Measurements from ENCODE around the gene RFX3. TPM values are rescaled to one million over a fixed set of nuclear protein-coding genes. Genes with fewer than 3 reads are reported as not detected.

Gene RFX3
- total RNA-seq, 1 experiment from 2014 or later, result 7.4 TPM

DNA sequence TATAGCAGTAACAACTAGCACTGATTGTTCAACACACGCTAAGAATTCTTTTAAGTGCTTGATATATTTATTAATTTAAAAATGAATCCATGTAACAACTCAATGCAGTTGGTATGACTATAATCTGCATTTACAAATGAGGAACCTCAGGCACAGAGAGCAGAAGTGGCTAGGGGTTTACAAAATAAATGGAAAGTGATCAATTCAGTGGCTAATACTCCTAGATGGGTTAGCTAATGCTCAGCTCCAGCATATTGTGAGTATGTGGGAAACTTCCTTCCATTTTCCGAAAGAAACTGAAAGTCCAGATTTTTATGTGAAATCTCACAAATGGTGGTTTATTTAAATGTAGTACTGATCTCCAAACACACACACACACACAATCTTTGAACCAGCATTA lies 128.0 kb downstream of the RFX3 start:
- POLR2A ChIA-PET (ENCODE audit: low non-redundant PET), result no interaction called here
- H3K4me1 ChIP-seq (ENCODE audit: insufficient read depth, low read length, poor library complexity, severe bottlenecking), result peaks cover 5% of the 10 kb centered on the region
- H3K9me3 ChIP-seq (ENCODE audit: low read depth, low read length, poor library complexity, severe bottlenecking), result no peaks in the 10 kb centered on the region
- no peaks in the 10 kb centered on the region for H3K27me3 ChIP-seq (replicated peaks; ENCODE audit: insufficient read depth, low read depth, low read length, poor library complexity)
- no TSS peak for BruUV-seq (replicated peaks)
- TF ChIP-seq EZH2 (IDR thresholded peaks at IDR 0.05; ENCODE audit: borderline replicate concordance, low read depth, low read length, poor library complexity, severe bottlenecking), result no peak
- TF ChIP-seq, protein P1, sequence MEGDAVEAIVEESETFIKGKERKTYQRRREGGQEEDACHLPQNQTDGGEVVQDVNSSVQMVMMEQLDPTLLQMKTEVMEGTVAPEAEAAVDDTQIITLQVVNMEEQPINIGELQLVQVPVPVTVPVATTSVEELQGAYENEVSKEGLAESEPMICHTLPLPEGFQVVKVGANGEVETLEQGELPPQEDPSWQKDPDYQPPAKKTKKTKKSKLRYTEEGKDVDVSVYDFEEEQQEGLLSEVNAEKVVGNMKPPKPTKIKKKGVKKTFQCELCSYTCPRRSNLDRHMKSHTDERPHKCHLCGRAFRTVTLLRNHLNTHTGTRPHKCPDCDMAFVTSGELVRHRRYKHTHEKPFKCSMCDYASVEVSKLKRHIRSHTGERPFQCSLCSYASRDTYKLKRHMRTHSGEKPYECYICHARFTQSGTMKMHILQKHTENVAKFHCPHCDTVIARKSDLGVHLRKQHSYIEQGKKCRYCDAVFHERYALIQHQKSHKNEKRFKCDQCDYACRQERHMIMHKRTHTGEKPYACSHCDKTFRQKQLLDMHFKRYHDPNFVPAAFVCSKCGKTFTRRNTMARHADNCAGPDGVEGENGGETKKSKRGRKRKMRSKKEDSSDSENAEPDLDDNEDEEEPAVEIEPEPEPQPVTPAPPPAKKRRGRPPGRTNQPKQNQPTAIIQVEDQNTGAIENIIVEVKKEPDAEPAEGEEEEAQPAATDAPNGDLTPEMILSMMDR (conservative IDR thresholded peaks at IDR 0.05; ENCODE audit: low read depth, low read length), result no peak
- H3K4me3 ChIP-seq (ENCODE audit: low read depth, low read length, poor library complexity, severe bottlenecking), result no peak overlapping the region
- H3K36me3 ChIP-seq (ENCODE audit: insufficient read depth, low read length, poor library complexity, severe bottlenecking), result no peaks in the 10 kb centered on the region
- intact Hi-C loops (cut with micrococcal nuclease; ENCODE audit: unreplicated experiment), result no loop called here
- no peak for DNase-seq (ENCODE audit: low spot score)
- H3K27ac ChIP-seq (ENCODE audit: low read depth, low read length, poor library complexity, severe bottlenecking), result no peak overlapping the region
- CTCF ChIA-PET, result no interaction called here

DNA sequence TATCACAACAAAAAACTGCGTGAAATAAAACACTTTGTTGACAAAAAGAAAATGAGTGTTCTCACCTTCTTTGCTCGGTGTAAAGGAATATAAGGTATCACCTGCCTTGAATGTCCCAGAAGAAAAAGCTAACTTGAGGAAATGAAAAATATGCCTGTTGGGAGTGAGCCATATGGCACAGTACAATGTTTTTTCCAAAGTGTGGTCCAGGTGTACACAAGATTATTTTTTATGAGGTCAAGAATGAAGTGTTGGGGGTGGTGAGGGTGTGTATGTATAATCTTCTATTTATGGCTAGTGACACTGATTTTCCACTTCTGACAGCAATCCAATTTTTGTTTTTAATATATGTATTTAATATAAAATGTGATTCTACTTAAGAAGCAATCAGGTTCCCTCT lies 134.4 kb downstream of the RFX3 start:
- no peaks in the 10 kb centered on the region for H3K27me3 ChIP-seq (replicated peaks; ENCODE audit: insufficient read depth, low read depth, low read length, poor library complexity)
- no peak for DNase-seq (ENCODE audit: low spot score)
- H3K9me3 ChIP-seq (ENCODE audit: low read depth, low read length, poor library complexity, severe bottlenecking), result no peaks in the 10 kb centered on the region
- intact Hi-C loops (cut with micrococcal nuclease; ENCODE audit: unreplicated experiment), result no loop called here
- H3K4me3 ChIP-seq (ENCODE audit: low read depth, low read length, poor library complexity, severe bottlenecking), result no peak overlapping the region
- no TSS peak for BruUV-seq (replicated peaks)
- no peaks in the 10 kb centered on the region for H3K36me3 ChIP-seq (ENCODE audit: insufficient read depth, low read length, poor library complexity, severe bottlenecking)
- ChIA-PET POLR2A (ENCODE audit: low non-redundant PET) (no interaction called here), CTCF (no interaction called here)
- no peak overlapping the region for H3K27ac ChIP-seq (ENCODE audit: low read depth, low read length, poor library complexity, severe bottlenecking)
- TF ChIP-seq, protein P1 (conservative IDR thresholded peaks at IDR 0.05; ENCODE audit: low read depth, low read length), result no peak
- TF ChIP-seq EZH2 (IDR thresholded peaks at IDR 0.05; ENCODE audit: borderline replicate concordance, low read depth, low read length, poor library complexity, severe bottlenecking), result no peak
- H3K4me1 ChIP-seq (ENCODE audit: insufficient read depth, low read length, poor library complexity, severe bottlenecking), result no peaks in the 10 kb centered on the region

DNA sequence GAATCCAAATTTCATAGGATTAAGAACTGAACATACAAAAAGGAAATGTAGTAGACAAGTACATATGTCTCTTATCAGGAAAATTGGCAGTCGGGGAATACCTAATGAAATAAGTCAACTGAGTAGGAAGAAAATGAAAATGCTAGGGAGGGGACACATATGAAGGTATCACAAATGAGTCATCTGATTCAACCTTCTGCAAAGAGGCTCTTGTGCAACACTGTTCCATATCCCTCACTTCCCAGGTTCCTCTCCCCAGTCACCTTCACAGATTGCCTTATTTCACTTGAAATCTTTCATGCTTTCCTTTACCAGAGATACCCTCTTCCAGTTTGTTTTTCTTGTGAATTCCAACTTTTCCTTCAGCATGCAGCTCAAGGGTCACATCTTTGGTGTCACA lies 139.0 kb downstream of the RFX3 start:
- Histone ChIP-seq H3K9me3 (ENCODE audit: low read depth, low read length, poor library complexity, severe bottlenecking) (no peaks in the 10 kb centered on the region), H3K27ac (ENCODE audit: low read depth, low read length, poor library complexity, severe bottlenecking) (no peak overlapping the region), H3K27me3 (replicated peaks; ENCODE audit: insufficient read depth, low read depth, low read length, poor library complexity) (no peaks in the 10 kb centered on the region), H3K36me3 (ENCODE audit: insufficient read depth, low read length, poor library complexity, severe bottlenecking) (no peaks in the 10 kb centered on the region), H3K4me1 (ENCODE audit: insufficient read depth, low read length, poor library complexity, severe bottlenecking) (no peaks in the 10 kb centered on the region), H3K4me3 (ENCODE audit: low read depth, low read length, poor library complexity, severe bottlenecking) (no peak overlapping the region)
- intact Hi-C loops (cut with micrococcal nuclease; ENCODE audit: unreplicated experiment), result no loop called here
- no TSS peak for BruUV-seq (replicated peaks)
- ChIA-PET POLR2A (ENCODE audit: low non-redundant PET) (no interaction called here), CTCF (no interaction called here)
- no peak for TF ChIP-seq EZH2 (IDR thresholded peaks at IDR 0.05; ENCODE audit: borderline replicate concordance, low read depth, low read length, poor library complexity, severe bottlenecking)
- TF ChIP-seq, protein P1 (conservative IDR thresholded peaks at IDR 0.05; ENCODE audit: low read depth, low read length), result no peak
- DNase-seq (ENCODE audit: low spot score), result no peak
